Liver (tissue), 3 donors: Measurements from ENCODE around the gene MARCHF10.

Experiments
- FOXA2 ChIP-seq: IDR thresholded peaks from 2 replicates; pipeline ENCODE4 v1.6.1; 2016; ENCODE audit warnings: antibody characterized with exemption
- HNF4A ChIP-seq, 2 donors: conservative IDR thresholded peaks; 2 replicates each; pipeline ENCODE4 v1.6.1; 2016; ENCODE audit warnings: antibody characterized with exemption in 2 of 2, mild to moderate bottlenecking in 2 of 2
- JUND ChIP-seq, 2 donors: IDR thresholded peaks; 2 replicates each; pipeline ENCODE4 v1.6.1; 2016; ENCODE audit warnings: antibody characterized with exemption in 2 of 2
- SP1 ChIP-seq: IDR thresholded peaks from 2 replicates; pipeline ENCODE4 v1.6.1; 2018; ENCODE audit warnings: antibody characterized with exemption, mild to moderate bottlenecking
- TF ChIP-seq, protein P1 (sequence below): fragments of 150-350 bp; IDR thresholded peaks from 2 replicates; pipeline ENCODE4 v1.5.1; 2017; ENCODE audit warnings: improper control_type of control experiment, low read depth, low read length; ENCODE audit not compliant: missing input control
- TF ChIP-seq, protein P2 (sequence below): IDR thresholded peaks from 2 replicates; pipeline ENCODE4 v1.6.1; 2016; ENCODE audit warnings: antibody characterized with exemption
- TF ChIP-seq, protein P3 (sequence below): IDR thresholded peaks from 2 replicates; pipeline ENCODE4 v1.6.1; 2016; ENCODE audit warnings: antibody characterized with exemption, mild to moderate bottlenecking
- donor health status: healthy.
- donor health status: healthy.

DNA sequence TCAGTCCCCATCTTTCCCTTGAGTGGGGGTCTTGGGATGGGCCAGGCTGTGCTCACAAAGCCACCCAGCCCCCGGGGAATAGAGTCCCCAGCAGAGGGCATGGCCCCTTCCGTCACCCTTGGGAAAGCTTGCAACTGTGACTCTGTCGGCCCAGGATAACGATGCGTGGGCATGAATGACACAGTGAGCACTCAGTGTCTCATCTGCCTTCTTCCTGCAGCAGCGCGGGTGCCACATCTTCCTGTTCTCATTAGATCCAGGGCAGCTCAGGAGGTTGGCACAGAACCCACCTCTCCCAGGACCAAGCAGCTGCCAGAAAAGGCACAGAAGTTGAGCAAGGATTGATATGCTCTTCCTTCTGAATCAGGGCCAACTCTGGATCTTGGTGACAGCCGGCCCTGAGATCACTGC is 95.9 kb downstream of the MARCHF10 start:
- TF ChIP-seq HNF4A (conservative IDR thresholded peaks at IDR 0.05) (no peak), SP1 (no peak), JUND (IDR thresholded peaks at IDR 0.05) (no peak), FOXA2 (no peak)
- TF ChIP-seq, protein P1, sequence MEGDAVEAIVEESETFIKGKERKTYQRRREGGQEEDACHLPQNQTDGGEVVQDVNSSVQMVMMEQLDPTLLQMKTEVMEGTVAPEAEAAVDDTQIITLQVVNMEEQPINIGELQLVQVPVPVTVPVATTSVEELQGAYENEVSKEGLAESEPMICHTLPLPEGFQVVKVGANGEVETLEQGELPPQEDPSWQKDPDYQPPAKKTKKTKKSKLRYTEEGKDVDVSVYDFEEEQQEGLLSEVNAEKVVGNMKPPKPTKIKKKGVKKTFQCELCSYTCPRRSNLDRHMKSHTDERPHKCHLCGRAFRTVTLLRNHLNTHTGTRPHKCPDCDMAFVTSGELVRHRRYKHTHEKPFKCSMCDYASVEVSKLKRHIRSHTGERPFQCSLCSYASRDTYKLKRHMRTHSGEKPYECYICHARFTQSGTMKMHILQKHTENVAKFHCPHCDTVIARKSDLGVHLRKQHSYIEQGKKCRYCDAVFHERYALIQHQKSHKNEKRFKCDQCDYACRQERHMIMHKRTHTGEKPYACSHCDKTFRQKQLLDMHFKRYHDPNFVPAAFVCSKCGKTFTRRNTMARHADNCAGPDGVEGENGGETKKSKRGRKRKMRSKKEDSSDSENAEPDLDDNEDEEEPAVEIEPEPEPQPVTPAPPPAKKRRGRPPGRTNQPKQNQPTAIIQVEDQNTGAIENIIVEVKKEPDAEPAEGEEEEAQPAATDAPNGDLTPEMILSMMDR, result no peak
- TF ChIP-seq, protein P2, sequence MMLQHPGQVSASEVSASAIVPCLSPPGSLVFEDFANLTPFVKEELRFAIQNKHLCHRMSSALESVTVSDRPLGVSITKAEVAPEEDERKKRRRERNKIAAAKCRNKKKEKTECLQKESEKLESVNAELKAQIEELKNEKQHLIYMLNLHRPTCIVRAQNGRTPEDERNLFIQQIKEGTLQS, result no peak
- TF ChIP-seq, protein P3, sequence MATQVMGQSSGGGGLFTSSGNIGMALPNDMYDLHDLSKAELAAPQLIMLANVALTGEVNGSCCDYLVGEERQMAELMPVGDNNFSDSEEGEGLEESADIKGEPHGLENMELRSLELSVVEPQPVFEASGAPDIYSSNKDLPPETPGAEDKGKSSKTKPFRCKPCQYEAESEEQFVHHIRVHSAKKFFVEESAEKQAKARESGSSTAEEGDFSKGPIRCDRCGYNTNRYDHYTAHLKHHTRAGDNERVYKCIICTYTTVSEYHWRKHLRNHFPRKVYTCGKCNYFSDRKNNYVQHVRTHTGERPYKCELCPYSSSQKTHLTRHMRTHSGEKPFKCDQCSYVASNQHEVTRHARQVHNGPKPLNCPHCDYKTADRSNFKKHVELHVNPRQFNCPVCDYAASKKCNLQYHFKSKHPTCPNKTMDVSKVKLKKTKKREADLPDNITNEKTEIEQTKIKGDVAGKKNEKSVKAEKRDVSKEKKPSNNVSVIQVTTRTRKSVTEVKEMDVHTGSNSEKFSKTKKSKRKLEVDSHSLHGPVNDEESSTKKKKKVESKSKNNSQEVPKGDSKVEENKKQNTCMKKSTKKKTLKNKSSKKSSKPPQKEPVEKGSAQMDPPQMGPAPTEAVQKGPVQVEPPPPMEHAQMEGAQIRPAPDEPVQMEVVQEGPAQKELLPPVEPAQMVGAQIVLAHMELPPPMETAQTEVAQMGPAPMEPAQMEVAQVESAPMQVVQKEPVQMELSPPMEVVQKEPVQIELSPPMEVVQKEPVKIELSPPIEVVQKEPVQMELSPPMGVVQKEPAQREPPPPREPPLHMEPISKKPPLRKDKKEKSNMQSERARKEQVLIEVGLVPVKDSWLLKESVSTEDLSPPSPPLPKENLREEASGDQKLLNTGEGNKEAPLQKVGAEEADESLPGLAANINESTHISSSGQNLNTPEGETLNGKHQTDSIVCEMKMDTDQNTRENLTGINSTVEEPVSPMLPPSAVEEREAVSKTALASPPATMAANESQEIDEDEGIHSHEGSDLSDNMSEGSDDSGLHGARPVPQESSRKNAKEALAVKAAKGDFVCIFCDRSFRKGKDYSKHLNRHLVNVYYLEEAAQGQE, result no peak
